GM18870 (cell line): ENCODE measurements around the gene TSPAN32.
"Not testable (repeated sequence)": the region's sequence is repeated elsewhere in the genome, so short reads cannot be mapped to it uniquely, and the experiment has no call there.

Experiments used
- ATAC-seq: cut with Tn5 transposase; IDR thresholded peaks from one replicate; pipeline ENCODE4 v1.9.1; 2021; ENCODE audit warnings: moderate library complexity; ENCODE audit not compliant: unreplicated experiment

TSPAN32 gene

DNA sequence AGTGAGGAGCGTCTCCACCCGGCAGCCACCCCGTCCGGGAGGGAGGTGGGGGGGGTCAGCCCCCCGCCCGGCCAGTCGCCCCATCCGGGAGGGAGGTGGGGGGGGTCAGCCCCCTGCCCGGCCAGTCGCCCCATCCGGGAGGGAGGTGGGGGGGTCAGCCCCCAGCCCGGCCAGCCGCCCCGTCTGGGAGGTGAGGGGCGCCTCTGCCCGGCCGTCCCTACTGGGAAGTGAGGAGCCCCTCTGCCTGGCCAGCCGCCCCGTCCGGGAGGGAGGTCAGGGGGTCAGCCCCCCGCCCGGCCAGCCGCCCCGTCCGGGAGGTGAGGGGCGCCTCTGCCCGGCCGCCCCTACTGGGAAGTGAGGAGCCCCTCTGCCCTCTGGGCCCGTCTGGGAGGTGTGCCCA lies 30.8 kb downstream of the TSPAN32 start:
- ATAC-seq: not testable (repeated sequence)

DNA sequence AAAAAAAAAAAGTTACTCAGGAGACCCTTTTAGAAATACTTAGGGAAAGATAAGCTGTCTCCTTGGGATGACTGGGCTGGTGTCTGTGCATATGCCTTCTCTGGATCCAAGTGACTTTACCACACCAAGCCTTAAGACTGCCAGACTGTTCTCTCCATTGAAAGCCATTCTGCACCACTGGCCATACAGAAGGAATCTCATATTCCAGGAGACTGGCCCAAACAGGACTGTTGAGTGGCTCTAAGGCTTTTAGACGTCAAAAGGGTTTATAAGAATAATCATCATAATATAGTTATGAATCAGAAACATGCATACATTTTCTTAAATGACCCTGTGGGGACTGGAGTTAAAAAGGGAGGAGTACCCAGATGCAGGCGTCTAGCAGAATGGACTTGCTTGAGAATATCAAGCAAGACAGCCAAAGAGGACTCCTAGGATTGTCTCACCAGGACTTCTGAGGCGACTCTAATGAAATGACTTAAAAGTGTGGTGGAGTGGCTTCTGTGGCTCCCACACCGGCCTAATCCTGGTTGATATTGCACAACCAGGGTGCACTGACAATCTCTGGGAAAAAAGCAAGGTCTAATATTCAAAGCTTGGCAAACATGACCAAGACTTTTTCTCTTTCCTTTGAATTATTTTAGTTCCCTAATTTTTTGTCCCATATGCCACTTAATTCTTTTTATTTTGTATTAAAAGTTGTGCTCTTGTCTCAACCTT lies 31.8 kb downstream of the TSPAN32 start:
- not testable (repeated sequence) for ATAC-seq

DNA sequence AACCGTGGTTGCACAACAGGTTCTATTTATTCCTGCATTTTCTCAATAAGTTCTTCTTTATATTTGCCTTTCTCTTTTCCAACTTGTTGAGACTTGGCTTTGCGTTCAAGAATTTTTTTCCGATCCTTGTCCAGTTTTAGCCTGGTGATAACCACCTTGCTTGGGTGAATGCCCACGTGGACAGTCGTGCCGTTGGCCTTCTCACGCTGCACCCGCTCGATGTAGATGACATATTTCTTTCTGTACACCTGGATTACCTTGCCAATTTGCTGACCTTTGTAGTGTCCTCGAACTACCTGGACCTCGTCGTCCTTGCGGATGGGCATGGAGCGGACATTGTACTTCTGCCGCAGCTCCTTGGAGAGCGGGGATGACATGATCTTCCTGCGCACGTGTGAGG lies 33.5 kb downstream of the TSPAN32 start:
- not testable (repeated sequence) for ATAC-seq

DNA sequence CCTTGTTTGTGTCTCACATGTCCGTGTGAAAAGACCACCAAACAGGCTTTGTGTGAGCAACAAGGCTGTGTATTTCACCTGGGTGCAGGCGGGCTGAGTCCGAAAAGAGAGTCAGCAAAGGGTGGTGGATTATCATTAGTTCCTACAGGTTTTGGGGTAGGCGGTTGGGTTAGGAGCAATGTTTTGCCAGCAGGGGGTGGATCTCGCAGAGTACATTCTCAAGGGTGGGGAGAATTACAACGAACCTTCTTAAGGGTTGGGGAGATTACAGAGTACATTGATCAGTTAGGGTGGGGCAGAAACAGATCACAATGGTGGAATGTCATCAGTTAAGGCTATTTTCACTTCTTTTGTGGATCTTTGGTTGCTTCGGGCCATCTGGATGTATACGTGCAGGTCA lies 36.9 kb downstream of the TSPAN32 start:
- not testable (repeated sequence) for ATAC-seq

DNA sequence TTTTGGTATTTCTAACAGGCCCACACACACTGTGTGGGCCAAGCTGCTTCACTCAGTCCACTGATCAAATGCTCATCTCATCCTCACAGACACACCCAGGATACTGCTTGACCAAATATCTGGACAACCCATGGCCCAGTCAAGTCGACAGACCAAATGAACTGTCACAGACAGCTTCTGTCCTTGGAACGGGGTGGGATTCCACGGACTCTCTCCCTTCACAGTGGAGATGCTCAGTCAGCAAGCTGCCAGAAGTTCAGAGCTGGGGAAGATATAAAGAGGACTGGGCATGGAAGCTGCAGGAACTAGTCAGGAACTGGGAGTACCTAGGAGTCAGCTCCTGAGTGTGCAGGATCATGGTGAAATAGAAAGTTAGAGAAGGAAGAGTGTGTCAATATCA lies 40.7 kb downstream of the TSPAN32 start:
- ATAC-seq: no peak

DNA sequence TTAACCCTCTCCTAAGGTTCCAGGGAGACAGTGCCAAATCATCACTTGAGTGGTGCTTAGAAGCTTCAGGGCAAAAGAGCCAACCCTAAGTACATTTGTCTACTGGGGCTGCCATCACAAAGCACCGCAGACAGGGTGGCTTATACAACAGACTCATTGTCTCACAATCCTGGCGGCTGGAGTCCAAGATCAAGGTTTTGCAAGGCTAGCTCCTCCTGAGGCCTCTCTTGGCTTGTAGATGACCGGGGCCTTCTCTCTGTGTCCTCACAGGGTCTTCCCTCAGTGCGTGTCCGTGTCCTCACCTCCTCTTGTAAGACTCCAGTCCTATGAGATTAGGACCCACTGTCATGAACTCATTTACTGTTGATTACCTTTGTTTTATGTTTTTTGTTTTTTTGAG lies 41.2 kb downstream of the TSPAN32 start:
- no peak for ATAC-seq

DNA sequence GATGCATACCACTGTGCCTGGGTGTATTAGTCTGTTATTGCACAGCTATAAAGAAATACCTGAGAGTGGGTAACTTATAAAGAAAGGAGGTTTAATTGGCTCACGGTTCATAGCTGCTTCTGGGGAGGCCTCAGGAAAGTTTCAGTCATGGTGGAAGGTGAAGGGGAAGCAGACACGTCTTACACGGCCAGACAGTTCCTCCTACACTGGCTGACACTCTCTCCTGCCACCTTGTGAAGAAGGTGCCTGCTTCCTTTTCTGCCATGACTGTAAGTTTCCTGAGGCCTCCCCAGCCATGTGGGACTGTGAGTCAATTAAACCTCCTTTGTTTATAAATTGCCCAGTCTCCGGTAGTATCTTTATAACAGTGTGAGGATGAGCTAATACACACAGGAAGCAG lies 41.7 kb downstream of the TSPAN32 start:
- no peak for ATAC-seq

DNA sequence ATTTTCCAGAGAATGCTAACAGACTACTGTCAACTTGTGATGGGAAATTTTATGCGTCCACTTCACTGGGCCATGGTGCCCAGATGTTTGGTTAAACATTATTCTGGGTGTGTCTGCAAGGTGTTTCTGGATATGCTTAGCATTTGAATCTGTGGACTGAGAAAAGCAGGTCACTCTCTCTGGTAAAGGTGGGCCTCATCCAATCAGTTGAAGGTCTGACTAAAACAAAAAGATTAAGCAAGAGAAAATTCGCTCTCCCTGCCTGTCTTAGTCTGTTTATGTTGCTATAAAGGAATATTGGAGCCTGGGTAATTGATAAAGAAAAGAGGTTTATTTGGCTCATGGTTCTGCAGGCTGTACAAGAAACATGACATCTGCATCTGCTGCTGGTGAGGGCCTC lies 43.2 kb downstream of the TSPAN32 start:
- no peak for ATAC-seq

DNA sequence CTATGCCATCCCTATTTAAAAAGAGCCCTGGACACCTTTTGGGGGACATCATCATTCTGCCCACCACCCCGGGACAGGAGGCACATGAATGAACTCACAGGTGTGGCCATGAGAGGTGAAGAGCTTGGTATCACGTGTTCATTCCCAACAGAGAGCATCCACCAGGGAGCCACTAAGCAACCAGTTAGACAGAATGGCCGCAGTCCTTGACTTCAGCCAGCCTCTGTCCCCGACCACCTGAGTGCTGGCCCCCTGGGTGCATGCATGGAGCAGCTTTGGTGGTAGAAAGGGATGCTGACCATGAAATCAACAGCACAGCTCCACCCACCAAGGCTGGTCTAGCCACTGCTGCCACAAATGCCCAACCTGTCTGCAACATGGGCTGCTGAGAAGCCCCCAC lies 44.2 kb downstream of the TSPAN32 start:
- ATAC-seq: no peak

DNA sequence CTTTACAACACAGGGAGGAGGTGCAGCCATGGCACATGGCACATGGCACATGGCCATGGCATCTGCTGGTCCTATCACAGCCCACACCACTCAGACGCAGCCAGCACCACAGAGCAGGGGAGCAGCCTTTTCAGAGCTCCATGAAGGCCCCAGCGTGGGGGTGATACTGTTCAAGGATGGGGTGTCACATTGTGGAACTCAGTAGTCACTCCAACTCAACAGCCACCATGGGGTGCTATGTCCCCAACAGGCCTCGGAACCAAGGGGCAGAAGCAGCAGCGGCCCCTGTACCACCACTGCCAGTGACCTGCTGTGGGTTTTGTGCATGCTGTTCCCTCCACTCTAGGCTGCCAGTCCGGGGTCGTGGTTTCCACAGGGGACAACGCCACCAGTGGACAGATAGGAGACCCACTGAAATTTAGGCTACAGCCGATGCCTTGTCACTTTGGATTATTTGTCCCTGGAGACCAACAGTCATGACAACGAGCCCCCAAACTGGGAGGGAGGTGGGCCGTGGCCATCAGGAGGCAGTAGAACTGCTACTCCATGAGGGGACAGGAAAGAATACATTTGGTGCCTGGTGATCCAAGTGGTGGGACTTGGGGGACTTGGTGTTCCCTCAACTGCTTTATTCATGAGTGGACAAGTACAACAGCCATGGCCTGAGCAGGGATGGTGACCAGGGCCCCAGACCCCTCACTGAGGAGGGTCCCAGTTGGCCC lies 44.9 kb downstream of the TSPAN32 start:
- no peak for ATAC-seq

DNA sequence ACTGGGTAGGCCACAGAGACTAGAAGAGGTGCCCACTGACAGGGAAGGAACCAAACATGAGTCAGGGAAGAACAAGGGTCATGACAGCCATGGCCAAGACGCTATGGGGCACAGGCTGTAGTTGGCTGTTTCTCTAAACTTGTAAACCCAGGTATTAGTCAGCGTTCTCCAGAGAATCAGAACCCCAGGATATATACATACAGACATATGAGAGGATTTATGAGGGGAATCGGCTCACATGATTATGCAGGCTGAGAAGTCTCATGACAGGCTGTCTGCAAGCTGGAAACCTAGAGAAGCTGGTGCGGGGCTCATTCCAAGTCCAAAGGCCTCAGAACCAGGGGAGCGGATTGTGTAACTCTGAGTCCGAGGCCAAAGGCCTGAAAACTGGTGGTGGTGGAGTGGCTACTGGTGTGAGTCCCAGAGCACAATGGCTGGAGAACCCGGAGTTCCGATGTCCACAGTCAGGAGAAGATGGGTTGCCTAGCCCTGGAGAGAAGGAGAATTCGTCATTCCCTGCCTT lies 45.6 kb downstream of the TSPAN32 start:
- ATAC-seq: no peak

DNA sequence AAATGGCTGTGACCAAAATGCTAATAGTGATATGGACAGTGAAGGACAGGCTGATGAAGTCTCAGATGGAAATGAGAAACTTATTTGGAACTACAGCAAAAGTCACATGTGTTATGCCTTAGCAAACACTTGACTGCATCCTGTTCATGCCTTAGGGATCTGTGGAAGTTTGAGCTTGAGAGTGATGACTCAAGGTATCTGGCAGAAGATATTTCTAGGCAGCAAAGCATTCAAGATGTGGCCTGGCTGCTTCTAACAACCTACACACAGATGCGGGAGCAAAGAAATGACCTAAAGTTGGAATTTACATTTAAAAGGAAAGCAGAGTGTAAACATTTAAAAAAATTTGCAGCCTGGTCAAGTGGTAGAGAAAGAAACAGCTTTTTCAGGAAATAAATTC lies 47.2 kb downstream of the TSPAN32 start:
- no peak for ATAC-seq

DNA sequence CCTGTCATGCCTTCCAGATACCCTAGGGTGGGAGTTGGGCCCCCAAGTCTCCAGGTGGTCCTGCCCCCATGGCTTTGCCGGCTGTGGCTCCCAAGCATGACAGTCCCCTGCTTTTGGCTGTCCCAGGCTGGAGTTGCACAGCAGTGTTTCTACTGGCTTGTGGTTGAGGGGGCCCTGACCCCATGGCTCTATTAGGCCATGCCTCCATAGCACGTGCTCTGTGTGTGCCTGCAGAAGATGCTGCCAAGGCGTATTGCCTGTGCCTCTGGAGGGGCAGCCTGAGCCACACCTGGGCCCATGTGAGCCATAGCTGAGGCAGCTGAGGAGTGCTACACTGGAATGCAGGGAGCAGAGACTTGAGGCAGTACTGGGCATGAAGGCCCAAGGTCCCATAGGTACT lies 49.9 kb downstream of the TSPAN32 start:
- ATAC-seq: no peak

DNA sequence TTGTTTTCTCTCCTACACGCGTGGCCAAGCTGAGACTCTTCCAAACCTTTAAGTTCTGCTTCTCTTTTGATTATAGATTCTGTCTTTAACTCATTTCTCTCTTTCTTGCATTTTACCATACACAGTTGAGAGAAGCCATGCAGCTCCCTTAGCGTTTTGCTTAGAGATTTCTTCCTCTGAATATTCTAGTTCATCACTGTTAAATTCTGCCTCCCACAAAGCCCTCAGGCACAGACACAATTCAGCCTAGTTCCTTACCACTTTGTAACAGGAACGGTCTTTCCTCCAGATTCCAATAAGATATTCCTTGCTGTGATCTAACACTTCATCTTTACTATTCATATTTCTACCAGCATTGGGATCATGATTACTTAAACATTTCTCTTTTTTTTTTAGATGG lies 50.6 kb downstream of the TSPAN32 start:
- ATAC-seq: no peak

DNA sequence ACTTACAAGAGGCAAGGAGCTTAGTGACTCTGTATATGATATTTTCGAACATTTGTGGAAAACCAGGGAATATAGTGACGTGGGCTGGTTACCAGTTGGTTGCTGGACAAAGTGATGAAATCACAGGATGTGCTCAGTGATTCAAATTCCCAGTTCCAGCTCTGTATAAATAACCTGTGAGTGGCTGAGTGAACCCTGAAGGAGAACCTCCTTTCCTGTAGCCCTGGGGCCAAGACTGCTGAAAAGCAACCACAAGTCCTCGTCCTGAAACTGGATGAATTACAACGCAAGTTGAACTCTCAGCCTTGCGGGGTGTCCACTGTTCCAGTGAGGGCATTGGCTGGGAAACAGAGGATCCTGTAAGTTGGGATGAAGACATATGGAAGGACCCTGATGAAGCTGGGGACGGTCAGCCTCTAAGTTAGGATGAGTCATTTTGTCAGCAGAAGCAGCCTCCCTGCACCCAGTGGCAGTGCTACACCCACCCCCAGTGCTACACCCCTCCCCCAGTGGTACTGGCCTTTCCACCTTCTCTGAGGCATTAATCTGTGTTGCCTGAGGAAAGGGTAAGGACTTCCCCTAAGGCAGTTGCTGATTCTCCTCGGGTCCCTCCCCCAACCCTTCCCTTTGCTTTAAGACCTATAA lies 53.3 kb downstream of the TSPAN32 start:
- ATAC-seq: no peak

DNA sequence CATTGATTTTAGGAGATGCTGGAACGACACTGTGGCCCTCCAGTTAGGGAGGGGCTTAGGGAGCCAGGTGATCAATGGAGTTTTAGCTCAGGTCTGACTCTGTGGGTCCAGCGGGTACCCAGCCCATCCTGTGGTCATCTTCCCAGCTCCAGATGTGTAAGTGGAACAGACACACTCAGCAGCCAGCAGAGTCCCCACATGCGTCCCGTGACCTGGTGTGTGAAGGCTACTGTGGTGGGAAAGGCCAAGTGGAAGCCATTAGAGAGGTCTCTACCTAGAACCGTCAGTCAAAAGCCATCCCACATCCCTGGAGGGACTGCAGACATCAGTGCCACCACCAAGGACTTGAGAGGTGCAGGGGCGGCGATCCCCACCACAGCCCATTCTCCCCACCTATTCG lies 55.4 kb downstream of the TSPAN32 start:
- no peak for ATAC-seq

DNA sequence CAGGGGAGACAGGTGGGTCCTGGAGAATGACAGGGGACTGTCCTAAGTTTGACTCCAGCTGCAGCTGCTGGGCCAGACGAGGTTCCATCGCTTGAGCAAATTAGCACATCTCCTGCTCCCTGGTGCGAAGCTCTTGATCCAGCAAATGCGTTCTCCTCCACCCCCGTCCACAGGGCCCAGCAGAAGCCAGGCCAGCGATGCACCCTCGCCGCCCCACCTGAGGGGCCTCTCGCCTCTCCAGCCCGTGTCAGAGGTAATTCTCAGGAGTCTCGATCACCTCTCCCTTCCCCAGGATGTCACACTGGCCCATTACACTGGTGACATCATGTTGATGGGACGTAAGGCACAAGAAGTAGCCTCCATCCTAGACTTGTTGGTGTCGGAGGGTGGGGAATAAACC lies 55.8 kb downstream of the TSPAN32 start:
- not testable (repeated sequence) for ATAC-seq

DNA sequence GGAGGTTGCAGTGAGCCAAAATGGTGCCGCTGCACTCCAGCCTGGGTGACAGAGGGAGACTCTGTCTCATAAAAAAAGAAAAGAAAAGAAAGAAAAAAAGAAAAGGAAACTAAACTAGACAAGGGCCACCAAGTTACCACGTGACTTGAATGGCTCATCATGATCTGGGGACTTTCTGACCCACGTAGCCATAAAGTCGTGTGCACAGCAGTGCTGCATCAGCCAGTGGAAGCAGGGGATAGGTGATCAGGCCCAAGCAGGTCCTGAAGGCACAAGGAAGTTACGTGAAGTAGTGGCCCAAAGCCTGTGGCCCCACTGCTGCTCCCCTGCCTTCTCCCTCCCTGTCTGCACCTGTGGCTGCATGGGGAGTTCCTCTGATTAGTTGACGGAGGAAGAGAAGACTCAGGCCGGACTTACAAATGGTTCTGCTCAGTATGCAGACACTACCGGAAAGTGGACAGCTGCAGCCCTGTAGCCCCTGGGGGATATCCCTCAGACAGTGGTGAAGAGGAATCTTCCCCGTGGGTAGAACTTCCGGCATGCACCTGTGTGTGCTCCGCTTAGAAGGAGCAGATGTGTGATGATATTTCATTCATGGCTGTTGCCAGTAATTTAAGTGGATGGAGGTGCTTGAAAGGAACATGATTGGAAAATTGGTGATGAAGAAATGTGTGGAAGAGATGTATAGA lies 57.1 kb downstream of the TSPAN32 start:
- no peak for ATAC-seq

DNA sequence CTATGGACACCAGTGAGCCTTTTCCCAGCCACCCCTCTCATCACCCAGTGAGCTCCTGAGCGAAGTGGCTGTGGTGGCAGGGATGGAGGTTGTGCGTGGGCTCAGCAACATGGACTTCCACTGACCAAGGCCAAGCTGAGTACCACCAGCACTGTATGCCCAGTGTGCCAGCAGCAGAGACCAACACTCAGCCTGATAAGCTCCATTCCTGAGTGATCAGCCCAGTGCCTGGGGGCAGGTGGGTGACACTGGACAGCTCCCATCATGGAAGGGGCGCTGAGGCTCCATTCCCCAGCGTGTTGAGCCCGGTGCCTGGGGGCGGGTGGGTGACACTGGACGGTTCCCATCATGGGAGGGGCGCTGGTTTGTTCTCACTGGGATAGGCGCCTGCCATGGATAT lies 57.7 kb downstream of the TSPAN32 start:
- no peak for ATAC-seq

DNA sequence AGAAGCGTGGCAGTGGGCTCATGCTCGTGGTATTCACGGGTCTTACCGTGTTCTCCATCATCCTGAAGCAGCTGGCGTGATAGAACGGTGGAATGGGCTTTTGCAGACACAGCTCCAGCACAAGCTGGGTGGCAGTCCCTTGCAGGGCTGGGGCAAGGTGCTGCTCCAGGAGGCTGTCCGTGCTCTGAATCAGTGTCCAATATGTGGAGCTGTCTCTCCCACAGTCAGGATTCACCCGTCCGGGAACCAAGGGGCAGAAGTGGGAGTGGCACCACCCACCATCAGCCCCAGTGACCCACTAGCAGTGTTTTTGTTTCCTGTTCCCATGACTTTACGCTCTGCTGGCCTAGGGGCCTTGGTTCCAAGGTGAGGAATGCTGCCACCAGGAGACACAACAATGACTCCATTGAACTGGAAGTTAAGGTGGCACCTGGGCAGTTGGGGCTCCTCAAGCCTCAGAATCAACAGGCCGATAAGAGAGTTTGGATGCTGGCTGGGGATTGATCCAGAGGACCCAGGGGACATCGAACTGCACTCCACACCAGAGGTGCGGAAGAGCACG lies 58.3 kb downstream of the TSPAN32 start:
- no peak for ATAC-seq

DNA sequence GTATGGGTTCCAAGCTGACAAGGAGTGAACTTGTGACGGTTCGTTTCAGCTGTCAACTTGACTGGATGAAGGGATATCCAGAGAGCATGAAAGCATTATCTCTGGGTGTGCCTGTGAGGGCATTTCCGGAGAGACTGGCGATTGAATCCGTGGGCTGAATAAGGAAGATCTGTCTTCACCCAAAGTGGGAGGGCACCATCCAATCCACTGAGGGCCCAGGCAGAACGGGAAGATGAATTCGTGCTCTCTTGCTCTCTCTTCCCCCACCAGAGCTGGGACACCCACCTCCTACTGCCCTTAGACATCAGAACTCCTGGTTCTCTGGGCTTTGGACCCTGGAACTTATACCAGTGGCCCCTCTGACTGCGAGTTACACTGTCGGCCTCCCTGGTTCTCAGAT lies 59.8 kb downstream of the TSPAN32 start:
- no peak for ATAC-seq
